K562 (cell line): ENCODE data around the gene ROR2. TPM values are rescaled to one million over a fixed set of nuclear protein-coding genes. Genes with fewer than 3 reads are reported as not detected.

ENCODE experiments used
- PYGO2 ChIP-seq: fragments of 450-650 bp; IDR thresholded peaks from 2 replicates; pipeline ENCODE4 v1.6.1; 2016; ENCODE audit warnings: mild to moderate bottlenecking, missing genetic modification characterization, moderate library complexity, missing compliant biosample characterization
- ZKSCAN8 ChIP-seq: fragments of 200-800 bp; sonication (Bioruptor generic); IDR thresholded peaks from 2 replicates; pipeline ENCODE4 v1.6.1; 2016; ENCODE audit warnings: missing genetic modification characterization, missing compliant biosample characterization
- polyA plus RNA-seq, 8 experiments: library from polyadenylated mRNA; depleted of rRNA in 4 of 8; stranded (reverse) in 5 of 8; unstranded in 3 of 8; fragments of >200 nt; fragmentation: Nextera tagmentation in 2 of 8; fragmentation: Illumina TruSeq in 1 of 8; extraction: Ambion mirVana in 2 of 8; extraction: Trizol in 1 of 8; gene quantifications; 2 replicates each; pipeline versions ENCODE4 v1.2.1 to v1.2.3, GENCODE V29; 2011 to 2014; ENCODE audit warnings: inconsistent platforms in 1 of 8, missing spikeins in 1 of 8
- total RNA-seq, 7 experiments: library from RNA; depleted of rRNA in 6 of 7; stranded (reverse); fragments of >200 nt in 6 of 7; fragmentation: Illumina TruSeq in 2 of 7; extraction: Trizol in 2 of 7; gene quantifications; 2 replicates each; pipeline versions ENCODE4 v1.2.1 to v1.2.3, GENCODE V29; 2011 to 2021; ENCODE audit warnings: low replicate concordance in 1 of 7
- TF ChIP-seq, protein P1 (sequence below): fragments of 450-650 bp; IDR thresholded peaks from 2 replicates; pipeline ENCODE4 v1.6.1; 2018; ENCODE audit not compliant: partially characterized antibody
- TF ChIP-seq, protein P2 (sequence below): fragments of 450-650 bp; IDR thresholded peaks from 2 replicates; pipeline ENCODE4 v1.6.1; 2016; ENCODE audit warnings: mild to moderate bottlenecking
- TF ChIP-seq, protein P3 (sequence below): sonication (generic); formaldehyde crosslinking; IDR thresholded peaks from 2 replicates; pipeline ENCODE4 v1.8.0; 2023; ENCODE audit warnings: mild to moderate bottlenecking, missing genetic modification reagents
- TF ChIP-seq, protein P4 (sequence below): IDR thresholded peaks from 3 replicates; pipeline ENCODE4 v1.6.1; 2011; ENCODE audit warnings: borderline replicate concordance, mild to moderate bottlenecking; ENCODE audit not compliant: insufficient read length, insufficient read depth
- TF ChIP-seq, protein P5 (sequence below), 2 experiments: fragments of 200-800 bp in 1 of 2; sonication (Bioruptor generic) in 1 of 2; sonication (generic) in 1 of 2; formaldehyde crosslinking in 1 of 2; IDR thresholded peaks in 1 of 2; conservative IDR thresholded peaks in 1 of 2; 2 replicates each; pipeline versions ENCODE4 v1.5.0 to v1.6.1; 2016 to 2020; ENCODE audit warnings: missing compliant biosample characterization in 1 of 2, missing genetic modification characterization in 1 of 2, missing genetic modification reagents in 1 of 2
- TF ChIP-seq, protein P6 (sequence below): fragments of 250-450 bp; sonication (Bioruptor Pico); IDR thresholded peaks from 2 replicates; pipeline ENCODE4 v1.8.0; 2022; ENCODE audit warnings: moderate library complexity, mild to moderate bottlenecking, inconsistent platforms

Gene ROR2
- total and polyA plus RNA-seq, 9 of the 15 experiments (the other 6 are each of a cell fraction or from before 2014, with no cell fraction given): 5.6 to 33.8 (median 15.3) TPM

DNA sequence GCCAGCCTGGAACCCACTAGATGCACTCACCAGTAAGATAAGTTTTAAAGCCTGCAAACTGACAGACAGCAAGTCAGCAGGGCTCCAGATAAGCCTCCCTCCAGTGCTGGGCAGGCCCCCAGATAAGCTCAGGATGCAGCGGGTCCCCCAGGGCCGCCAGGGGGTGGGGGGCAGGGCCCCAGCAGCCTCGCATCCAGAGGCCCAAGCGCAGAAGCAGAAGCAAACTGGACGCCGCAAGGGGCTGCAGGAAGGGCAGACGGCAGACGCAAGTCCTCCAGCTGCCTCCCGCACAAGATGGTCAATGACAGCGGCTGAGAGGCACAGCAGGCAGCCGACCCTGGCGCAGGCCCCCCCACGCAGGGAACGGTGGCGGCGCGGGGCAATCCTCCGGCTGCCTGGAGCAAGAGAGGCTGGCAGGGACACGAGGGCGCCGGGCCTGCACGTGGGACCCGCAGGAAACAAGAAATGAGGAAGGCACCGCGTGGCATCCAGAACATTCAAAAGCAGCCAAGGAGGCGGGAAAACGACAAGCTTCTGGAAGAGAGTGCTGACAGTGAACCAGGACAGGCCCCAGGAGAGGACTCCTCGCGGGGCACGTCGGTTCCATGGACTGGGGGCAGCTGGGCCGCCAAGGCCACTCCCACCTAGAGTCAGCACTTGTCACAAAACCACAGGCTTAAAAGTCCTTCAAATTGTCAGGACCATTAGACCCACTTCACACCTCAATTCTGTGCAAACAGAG, 49.8 kb downstream of the ROR2 start (continued):
- TF ChIP-seq ZKSCAN8 (CRISPR knock-in tag) (peak; percentile 82; the same call in 1 of the 2 replicates), PYGO2 (tag) (no peak)
- TF ChIP-seq, protein P1, sequence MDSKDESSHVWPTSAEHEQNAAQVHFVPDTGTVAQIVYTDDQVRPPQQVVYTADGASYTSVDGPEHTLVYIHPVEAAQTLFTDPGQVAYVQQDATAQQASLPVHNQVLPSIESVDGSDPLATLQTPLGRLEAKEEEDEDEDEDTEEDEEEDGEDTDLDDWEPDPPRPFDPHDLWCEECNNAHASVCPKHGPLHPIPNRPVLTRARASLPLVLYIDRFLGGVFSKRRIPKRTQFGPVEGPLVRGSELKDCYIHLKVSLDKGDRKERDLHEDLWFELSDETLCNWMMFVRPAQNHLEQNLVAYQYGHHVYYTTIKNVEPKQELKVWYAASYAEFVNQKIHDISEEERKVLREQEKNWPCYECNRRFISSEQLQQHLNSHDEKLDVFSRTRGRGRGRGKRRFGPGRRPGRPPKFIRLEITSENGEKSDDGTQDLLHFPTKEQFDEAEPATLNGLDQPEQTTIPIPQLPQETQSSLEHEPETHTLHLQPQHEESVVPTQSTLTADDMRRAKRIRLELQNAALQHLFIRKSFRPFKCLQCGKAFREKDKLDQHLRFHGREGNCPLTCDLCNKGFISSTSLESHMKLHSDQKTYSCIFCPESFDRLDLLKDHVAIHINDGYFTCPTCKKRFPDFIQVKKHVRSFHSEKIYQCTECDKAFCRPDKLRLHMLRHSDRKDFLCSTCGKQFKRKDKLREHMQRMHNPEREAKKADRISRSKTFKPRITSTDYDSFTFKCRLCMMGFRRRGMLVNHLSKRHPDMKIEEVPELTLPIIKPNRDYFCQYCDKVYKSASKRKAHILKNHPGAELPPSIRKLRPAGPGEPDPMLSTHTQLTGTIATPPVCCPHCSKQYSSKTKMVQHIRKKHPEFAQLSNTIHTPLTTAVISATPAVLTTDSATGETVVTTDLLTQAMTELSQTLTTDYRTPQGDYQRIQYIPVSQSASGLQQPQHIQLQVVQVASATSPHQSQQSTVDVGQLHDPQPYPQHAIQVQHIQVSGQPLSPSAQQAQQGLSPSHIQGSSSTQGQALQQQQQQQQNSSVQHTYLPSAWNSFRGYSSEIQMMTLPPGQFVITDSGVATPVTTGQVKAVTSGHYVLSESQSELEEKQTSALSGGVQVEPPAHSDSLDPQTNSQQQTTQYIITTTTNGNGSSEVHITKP: no peak
- TF ChIP-seq, protein P2, sequence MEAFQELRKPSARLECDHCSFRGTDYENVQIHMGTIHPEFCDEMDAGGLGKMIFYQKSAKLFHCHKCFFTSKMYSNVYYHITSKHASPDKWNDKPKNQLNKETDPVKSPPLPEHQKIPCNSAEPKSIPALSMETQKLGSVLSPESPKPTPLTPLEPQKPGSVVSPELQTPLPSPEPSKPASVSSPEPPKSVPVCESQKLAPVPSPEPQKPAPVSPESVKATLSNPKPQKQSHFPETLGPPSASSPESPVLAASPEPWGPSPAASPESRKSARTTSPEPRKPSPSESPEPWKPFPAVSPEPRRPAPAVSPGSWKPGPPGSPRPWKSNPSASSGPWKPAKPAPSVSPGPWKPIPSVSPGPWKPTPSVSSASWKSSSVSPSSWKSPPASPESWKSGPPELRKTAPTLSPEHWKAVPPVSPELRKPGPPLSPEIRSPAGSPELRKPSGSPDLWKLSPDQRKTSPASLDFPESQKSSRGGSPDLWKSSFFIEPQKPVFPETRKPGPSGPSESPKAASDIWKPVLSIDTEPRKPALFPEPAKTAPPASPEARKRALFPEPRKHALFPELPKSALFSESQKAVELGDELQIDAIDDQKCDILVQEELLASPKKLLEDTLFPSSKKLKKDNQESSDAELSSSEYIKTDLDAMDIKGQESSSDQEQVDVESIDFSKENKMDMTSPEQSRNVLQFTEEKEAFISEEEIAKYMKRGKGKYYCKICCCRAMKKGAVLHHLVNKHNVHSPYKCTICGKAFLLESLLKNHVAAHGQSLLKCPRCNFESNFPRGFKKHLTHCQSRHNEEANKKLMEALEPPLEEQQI: no peak
- TF ChIP-seq, protein P3, sequence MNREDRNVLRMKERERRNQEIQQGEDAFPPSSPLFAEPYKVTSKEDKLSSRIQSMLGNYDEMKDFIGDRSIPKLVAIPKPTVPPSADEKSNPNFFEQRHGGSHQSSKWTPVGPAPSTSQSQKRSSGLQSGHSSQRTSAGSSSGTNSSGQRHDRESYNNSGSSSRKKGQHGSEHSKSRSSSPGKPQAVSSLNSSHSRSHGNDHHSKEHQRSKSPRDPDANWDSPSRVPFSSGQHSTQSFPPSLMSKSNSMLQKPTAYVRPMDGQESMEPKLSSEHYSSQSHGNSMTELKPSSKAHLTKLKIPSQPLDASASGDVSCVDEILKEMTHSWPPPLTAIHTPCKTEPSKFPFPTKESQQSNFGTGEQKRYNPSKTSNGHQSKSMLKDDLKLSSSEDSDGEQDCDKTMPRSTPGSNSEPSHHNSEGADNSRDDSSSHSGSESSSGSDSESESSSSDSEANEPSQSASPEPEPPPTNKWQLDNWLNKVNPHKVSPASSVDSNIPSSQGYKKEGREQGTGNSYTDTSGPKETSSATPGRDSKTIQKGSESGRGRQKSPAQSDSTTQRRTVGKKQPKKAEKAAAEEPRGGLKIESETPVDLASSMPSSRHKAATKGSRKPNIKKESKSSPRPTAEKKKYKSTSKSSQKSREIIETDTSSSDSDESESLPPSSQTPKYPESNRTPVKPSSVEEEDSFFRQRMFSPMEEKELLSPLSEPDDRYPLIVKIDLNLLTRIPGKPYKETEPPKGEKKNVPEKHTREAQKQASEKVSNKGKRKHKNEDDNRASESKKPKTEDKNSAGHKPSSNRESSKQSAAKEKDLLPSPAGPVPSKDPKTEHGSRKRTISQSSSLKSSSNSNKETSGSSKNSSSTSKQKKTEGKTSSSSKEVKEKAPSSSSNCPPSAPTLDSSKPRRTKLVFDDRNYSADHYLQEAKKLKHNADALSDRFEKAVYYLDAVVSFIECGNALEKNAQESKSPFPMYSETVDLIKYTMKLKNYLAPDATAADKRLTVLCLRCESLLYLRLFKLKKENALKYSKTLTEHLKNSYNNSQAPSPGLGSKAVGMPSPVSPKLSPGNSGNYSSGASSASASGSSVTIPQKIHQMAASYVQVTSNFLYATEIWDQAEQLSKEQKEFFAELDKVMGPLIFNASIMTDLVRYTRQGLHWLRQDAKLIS (CRISPR knock-in tag): no peak
- TF ChIP-seq, protein P4, sequence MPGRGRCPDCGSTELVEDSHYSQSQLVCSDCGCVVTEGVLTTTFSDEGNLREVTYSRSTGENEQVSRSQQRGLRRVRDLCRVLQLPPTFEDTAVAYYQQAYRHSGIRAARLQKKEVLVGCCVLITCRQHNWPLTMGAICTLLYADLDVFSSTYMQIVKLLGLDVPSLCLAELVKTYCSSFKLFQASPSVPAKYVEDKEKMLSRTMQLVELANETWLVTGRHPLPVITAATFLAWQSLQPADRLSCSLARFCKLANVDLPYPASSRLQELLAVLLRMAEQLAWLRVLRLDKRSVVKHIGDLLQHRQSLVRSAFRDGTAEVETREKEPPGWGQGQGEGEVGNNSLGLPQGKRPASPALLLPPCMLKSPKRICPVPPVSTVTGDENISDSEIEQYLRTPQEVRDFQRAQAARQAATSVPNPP: no peak
- TF ChIP-seq, protein P5, sequence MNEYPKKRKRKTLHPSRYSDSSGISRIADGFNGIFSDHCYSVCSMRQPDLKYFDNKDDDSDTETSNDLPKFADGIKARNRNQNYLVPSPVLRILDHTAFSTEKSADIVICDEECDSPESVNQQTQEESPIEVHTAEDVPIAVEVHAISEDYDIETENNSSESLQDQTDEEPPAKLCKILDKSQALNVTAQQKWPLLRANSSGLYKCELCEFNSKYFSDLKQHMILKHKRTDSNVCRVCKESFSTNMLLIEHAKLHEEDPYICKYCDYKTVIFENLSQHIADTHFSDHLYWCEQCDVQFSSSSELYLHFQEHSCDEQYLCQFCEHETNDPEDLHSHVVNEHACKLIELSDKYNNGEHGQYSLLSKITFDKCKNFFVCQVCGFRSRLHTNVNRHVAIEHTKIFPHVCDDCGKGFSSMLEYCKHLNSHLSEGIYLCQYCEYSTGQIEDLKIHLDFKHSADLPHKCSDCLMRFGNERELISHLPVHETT (CRISPR knock-in tag; conservative IDR thresholded peaks at IDR 0.05 in 1 of 2, IDR thresholded peaks at IDR 0.05 in 1 of 2): peak in 1 of 2 experiments; percentile 82; a peak in 2 of 4 replicates
- TF ChIP-seq, protein P6, sequence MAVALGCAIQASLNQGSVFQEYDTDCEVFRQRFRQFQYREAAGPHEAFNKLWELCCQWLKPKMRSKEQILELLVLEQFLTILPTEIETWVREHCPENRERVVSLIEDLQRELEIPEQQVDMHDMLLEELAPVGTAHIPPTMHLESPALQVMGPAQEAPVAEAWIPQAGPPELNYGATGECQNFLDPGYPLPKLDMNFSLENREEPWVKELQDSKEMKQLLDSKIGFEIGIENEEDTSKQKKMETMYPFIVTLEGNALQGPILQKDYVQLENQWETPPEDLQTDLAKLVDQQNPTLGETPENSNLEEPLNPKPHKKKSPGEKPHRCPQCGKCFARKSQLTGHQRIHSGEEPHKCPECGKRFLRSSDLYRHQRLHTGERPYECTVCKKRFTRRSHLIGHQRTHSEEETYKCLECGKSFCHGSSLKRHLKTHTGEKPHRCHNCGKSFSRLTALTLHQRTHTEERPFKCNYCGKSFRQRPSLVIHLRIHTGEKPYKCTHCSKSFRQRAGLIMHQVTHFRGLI (CRISPR knock-in tag): peak; percentile 63; the same call in 1 of the 2 replicates
